H54 (cell line): Measurements from ENCODE around the gene ZNF821.
"Not testable (repeated sequence)": the region's sequence is repeated elsewhere in the genome, so short reads cannot be mapped to it uniquely, and the experiment has no call there.

Source experiments
- DNase-seq: peaks from one replicate; pipeline ENCODE4 v3.0.0; 2011; ENCODE audit warnings: low spot score, mixed read lengths; ENCODE audit not compliant: insufficient read length
- FAIRE-seq: peaks from 3 replicates; lab custom pipeline; 2011; peaks lifted over from hg19 to GRCh38; lab: Jason Lieb, UNC
- POLR2A ChIP-seq: IDR thresholded peaks from 2 replicates; pipeline ENCODE4 v1.6.1; 2011; ENCODE audit warnings: low read depth, mild to moderate bottlenecking, low read length

Gene ZNF821

DNA sequence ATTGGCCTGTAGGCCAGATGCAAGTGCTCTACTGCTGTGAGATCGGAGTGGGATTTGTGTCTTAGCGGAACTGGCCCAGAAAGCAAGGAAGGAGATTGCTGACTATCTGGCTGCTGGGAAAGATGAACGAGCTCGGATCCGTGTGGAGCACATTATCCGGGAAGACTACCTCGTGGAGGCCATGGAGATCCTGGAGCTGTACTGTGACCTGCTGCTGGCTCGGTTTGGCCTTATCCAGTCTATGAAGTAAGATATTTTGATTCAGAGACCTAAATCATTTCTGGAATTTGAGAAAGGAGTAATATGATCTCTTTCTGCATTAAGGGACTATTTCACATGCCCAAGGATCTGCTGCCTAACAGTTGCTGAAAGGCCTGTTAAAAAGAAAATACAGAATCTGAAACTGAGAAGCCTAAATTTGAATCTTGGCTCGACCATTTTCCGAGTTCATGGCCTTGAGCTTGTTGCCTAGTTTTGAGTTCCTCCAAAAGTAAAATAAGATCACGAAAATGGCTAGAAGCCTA is 32.5 kb upstream of the ZNF821 start:
- no peak for TF ChIP-seq POLR2A
- DNase-seq (no peak), FAIRE-seq (peak; percentile 36)

DNA sequence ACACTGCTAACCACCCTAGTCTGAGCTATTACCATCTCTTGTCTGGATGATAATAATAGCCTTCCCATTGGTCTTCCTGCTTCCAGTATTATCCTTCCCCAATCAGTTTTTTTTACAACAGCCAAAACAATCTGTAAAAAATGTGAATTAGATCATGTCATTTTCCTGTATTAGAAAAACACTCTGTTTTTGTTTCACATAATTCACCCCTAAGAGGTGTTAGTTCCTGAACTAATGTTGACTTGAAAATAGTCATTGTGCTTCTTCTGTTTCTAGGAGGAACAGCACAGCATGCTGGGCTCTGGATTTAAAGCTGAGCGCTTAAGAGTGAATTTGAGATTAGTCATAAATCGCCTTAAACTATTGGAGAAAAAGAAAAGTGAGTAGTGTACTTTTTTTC is 31.4 kb upstream of the ZNF821 start:
- DNase-seq (no peak), FAIRE-seq (no peak)
- TF ChIP-seq POLR2A = no peak

DNA sequence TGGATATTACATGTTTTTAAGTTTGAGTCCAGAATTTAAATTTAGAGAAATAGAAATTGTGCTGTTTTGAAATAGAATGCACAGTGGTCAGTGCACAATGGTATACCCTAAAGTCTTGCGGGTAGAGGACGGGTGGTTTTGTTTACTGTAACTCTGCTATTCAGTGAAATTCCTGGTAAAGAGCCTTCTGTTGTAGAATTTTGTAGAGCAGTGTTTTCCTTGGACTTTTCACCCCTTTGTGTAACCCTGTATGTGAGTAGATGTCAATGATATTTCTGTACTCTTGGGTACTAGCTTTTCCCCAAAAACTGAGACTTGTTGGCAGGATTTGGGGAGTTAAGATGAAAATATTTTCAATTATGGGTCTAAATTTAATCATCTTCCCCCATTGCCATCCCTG is 30.8 kb upstream of the ZNF821 start:
- DNase-seq (no peak), FAIRE-seq (no peak)
- no peak for TF ChIP-seq POLR2A

GRCh38 chr16:71912534-71913275 is 28.7 kb upstream of the ZNF821 start:
- TF ChIP-seq POLR2A = no peak

GRCh38 chr16:71911121-71911520 is 27.1 kb upstream of the ZNF821 start:
- DNase-seq = no peak
- no peak for TF ChIP-seq POLR2A
- no peak for FAIRE-seq

More at GRCh38 chr16:71912534-71913275, 28.7 kb upstream of the ZNF821 start:
- DNase-seq (no peak), FAIRE-seq (no peak)

DNA sequence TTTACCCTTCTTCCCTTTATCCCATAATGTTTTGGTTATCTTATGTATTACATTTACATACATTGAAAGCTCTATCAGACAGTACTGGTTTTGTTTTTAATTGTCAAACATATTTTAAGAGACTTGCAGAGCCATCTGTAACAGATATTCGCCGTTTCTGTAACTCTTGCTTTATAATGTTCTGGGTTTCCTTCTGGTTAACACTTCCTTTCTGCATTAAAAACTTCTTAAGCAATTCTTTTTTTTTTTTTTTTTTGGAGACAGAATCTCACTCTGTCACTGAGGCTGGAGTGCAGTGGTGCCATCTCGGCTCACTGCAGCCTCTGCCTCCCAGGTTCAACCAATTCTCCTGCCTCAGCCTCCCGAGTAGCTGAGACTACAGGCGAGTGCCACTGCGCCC is 21.8 kb upstream of the ZNF821 start:
- FAIRE-seq, DNase-seq: not testable (repeated sequence)

- DNase-seq = no peak
- no peak for TF ChIP-seq POLR2A
- no peak for FAIRE-seq
Measured at GRCh38 chr16:71904239-71904638, 20.3 kb upstream of the ZNF821 start.

- TF ChIP-seq POLR2A = no peak
- DNase-seq (no peak), FAIRE-seq (no peak)
Measured at GRCh38 chr16:71903608-71904007, 19.6 kb upstream of the ZNF821 start.

DNA sequence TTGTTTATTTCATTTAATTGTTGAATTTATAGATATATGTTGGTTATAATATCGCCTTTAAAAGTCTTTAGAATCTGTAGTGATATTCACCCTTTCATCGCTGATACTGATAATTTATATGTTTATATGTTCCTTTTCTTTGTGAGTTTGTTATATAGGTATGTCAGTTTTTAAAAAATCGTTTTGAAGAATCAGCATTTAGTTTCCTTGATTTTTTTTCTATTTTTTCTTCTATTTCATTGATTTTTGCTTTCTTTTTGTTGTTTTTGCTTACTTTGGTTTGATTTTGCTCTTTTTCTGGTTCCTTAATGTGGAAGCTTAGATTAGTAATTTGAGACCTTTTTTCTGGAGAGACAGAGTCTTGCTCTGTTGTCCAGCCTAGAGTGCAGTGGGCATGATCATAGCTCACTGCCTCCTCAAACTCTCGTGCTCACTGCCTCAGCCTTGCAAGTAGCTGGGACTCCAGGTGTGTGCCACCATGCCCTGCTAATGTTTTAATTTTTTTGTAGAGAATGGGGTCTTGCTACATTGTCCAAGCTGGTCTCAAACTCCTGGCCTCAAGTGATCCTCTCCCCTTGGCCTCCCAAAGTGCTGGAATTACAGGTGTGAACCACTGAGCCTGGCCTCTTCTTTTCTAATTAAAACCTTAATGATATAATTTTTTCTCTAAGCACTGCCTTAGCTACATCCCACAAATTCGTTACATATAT is 18.8 kb upstream of the ZNF821 start:
- FAIRE-seq (no peak), DNase-seq (no peak)
- TF ChIP-seq POLR2A = no peak

DNA sequence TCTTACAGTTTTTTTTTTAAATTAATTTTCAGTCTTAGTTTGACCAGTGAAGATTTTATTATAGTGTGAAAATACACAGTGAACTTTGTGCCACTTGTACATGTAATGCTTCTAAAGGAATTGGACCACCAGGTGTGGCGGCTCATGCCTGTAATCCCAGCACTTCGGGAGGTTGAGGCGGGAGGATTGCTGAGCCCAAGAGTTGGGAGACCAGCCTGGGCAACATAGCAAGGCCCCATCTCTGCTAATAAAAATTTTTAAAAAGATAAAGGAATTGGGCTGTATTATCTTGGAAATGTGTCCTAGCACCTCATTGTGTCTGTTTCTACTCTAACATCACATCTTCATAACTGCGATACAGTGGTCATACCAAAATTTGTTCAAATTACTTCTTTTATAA is 15.2 kb upstream of the ZNF821 start:
- no peak for FAIRE-seq
- no peak for TF ChIP-seq POLR2A
- DNase-seq = no peak

- DNase-seq (no peak), FAIRE-seq (no peak)
- no peak for TF ChIP-seq POLR2A
Measured at GRCh38 chr16:71896764-71897368, 12.9 kb upstream of the ZNF821 start.

DNA sequence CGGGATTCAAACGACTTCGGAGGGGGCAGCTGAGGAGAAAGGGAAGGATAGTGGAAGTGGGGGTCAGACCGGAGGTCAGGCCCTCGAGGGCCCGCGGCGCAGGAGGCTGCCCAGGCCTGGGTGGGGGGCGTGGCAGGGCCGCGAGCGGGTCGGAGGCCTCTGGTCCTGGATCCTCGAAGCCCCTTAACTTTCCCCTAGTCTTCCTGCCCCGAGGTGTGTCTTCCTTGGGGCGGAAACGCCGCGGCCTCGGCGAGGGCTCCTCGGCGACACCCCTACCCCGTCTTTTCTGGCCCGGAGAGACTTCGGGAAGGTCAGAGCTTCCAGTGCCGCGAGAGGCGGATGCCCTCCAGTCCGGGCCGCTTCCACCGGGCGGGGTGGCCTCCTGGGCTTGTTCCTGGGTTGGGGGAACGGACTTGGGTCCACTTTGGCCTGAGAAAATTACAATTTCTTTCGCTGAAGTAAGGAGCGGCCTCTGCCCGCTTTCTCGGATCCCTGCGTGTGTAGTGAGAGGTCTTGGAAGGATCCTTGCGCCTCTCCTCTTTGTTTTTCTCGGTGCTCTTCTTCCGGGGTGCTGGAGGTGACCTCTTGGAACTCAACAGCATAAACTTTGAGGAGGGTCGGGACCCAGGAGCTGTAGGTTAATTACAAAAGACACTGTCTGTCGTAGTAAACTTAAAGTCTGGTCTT is 11.8 kb upstream of the ZNF821 start:
- no peak for TF ChIP-seq POLR2A
- DNase-seq (peak; percentile 26), FAIRE-seq (no peak)

DNA sequence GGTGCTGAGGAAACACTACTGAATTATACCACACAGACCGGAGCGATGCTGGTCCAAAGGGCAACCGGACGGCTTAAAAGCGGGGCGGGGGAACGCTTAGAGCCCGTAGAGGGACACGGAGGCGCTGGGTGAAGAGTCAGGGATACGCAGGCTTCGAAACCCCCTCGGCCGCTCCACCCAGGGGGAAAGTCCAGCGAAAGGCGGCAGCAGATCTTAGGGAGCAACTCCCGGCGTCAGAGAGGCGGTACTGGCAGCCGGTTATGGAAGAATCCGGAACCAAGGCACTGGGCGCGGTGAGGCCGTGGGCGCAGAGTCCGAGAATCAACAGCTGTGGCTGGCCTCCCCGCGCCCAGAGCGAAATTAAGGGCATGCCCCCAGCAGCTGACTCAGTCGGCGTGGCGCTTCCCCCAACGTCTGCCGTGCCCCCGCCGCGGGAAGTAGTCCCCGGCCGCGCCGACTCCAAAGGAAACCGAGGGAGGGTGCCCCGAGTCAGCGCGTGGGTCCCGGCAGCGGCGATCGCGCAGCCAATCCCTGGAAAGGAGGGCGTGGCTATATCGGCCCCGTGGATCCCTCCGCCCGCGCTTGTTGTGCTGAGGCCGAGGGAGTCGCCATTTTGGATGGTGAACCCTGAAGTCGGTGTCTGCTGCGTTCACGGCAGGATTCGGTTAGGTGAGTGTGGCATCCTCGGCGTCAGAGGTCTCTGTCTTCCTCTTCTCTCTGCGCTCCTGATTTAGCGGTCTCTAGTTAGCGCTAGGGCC is 11.1 kb upstream of the ZNF821 start, which contains the start of gene IST1:
Gene IST1 (plus strand): TSS at position 611 of the 758 bp plus-strand sequence. CDS start 20,110 bp downstream, outside the sequence.
- DNase-seq (peak; percentile 92), FAIRE-seq (peak; percentile 43)
- TF ChIP-seq POLR2A = peak; percentile 80
